CD8-positive, alpha-beta memory T cell (primary cell): ENCODE results near the gene ATRNL1. TPM values are rescaled to one million over a fixed set of nuclear protein-coding genes. Genes with fewer than 3 reads are reported as not detected.

ENCODE experiments used
- CTCF ChIA-PET: fragments of 350-600 bp; sonication (Branson Sonifier 250); formaldehyde crosslinking; loops from one replicate; lab custom pipeline; 2021; ENCODE audit warnings: antibody characterized with exemption; lab: Charles Lee
- POLR2A ChIA-PET: fragments of 350-600 bp; sonication (Branson Sonifier 250); formaldehyde crosslinking; loops from one replicate; lab custom pipeline; 2021; ENCODE audit warnings: antibody characterized with exemption; lab: Charles Lee
- DNase-seq, 5 donors: peaks; one replicate each; pipeline versions ENCODE4 v3.0.0 to v3.0.0-alpha.2; 2020 to 2022; ENCODE audit warnings: mixed read lengths in 1 of 5
- H3K27ac ChIP-seq: one replicate; pipeline ENCODE4 v1.7.0; 2013; ENCODE audit warnings: low read depth, mild to moderate bottlenecking, low read length, moderate library complexity
- H3K27me3 ChIP-seq: 2 replicates; pipeline ENCODE4 v1.7.0; 2013; ENCODE audit warnings: low read length, mild to moderate bottlenecking; ENCODE audit not compliant: insufficient read depth, poor library complexity, severe bottlenecking
- H3K36me3 ChIP-seq: 2 replicates; pipeline ENCODE4 v1.7.0; 2013; ENCODE audit warnings: mild to moderate bottlenecking, low read length, moderate library complexity; ENCODE audit not compliant: insufficient read depth
- H3K4me1 ChIP-seq: 2 replicates; pipeline ENCODE4 v1.7.0; 2013; ENCODE audit warnings: mild to moderate bottlenecking, low read length, moderate library complexity; ENCODE audit not compliant: insufficient read depth
- H3K4me3 ChIP-seq: 2 replicates; pipeline ENCODE4 v1.7.0; 2013; ENCODE audit warnings: mild to moderate bottlenecking, low read length
- H3K9me3 ChIP-seq: 2 replicates; pipeline ENCODE4 v1.7.0; 2013; ENCODE audit warnings: mild to moderate bottlenecking, low read length
- H3K27ac Mint-ChIP-seq, 8 donors: one replicate each; pipeline ENCODE4 v1.8.0; 2020 to 2021; ENCODE audit warnings: mixed read lengths in 8 of 8, mild to moderate bottlenecking in 6 of 8, inconsistent platforms in 3 of 8, moderate library complexity in 3 of 8
- H3K27me3 Mint-ChIP-seq, 2 donors: one replicate each; pipeline ENCODE4 v1.8.0; 2020 to 2021; ENCODE audit warnings: mixed read lengths in 2 of 2, mild to moderate bottlenecking in 1 of 2, moderate library complexity in 1 of 2
- H3K36me3 Mint-ChIP-seq, 3 donors: one replicate each; pipeline ENCODE4 v1.8.0; 2020 to 2021; ENCODE audit warnings: mixed read lengths in 3 of 3, inconsistent platforms in 1 of 3, mild to moderate bottlenecking in 1 of 3
- H3K4me1 Mint-ChIP-seq, 3 donors: one replicate each; pipeline ENCODE4 v1.8.0; 2020 to 2021; ENCODE audit warnings: mixed read lengths in 3 of 3, inconsistent platforms in 1 of 3, mild to moderate bottlenecking in 1 of 3
- H3K4me3 Mint-ChIP-seq, 7 donors: one replicate each; pipeline ENCODE4 v1.8.0; 2020 to 2021; ENCODE audit warnings: mixed read lengths in 7 of 7, mild to moderate bottlenecking in 6 of 7, moderate library complexity in 4 of 7, inconsistent platforms in 2 of 7
- H3K9me3 Mint-ChIP-seq, 5 donors: one replicate each; pipeline ENCODE4 v1.8.0; 2020 to 2022; ENCODE audit warnings: mixed read lengths in 5 of 5, mild to moderate bottlenecking in 3 of 5, moderate library complexity in 2 of 5, inconsistent platforms in 1 of 5
- polyA plus RNA-seq: library from polyadenylated mRNA; unstranded; fragments of 300-500 nt; fragmentation: Illumina TruSeq; gene quantifications from one replicate; pipeline ENCODE4 v1.2.3, GENCODE V29; 2021
- total RNA-seq, 2 experiments: library from RNA; stranded (reverse); gene quantifications; one replicate each; pipeline ENCODE4 v1.2.3, GENCODE V29; 2021

ATRNL1 gene
- total and polyA plus RNA-seq, 3 experiments from 2014 or later, result not detected

DNA sequence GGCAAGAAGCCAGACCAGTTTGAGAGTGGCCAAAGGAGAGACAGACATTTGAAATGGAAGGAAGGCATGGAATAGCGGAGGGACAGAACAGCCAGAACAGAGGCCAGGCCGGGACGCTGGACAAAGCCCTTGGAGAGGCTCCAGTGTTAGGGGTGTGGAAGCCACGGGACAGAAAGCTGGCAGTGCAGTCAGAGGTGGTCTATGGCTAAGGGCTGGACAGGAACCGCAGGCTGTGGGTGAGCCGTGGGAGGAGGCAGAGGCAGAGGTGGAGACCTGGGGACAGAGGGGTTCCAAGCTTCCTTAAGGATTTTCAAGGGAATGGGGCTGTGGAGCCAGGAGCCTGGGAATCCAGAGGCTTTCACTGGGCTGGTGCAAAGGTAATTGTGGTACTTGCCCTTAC is 878.8 kb downstream of the ATRNL1 start:
- H3K27ac ChIP-seq, result no peak overlapping the region
- H3K4me3 ChIP-seq, result no peak overlapping the region
- no peaks in the 10 kb centered on the region for H3K36me3 ChIP-seq
- Mint-ChIP-seq H3K4me3 (no peak overlapping the region), H3K4me1 (no peaks in the 10 kb centered on the region), H3K27ac (no peak overlapping the region), H3K9me3 (peaks cover 0 to 20% (median 9%) of the 10 kb centered on the region in 5 donors), H3K36me3 (no peaks in the 10 kb centered on the region), H3K27me3 (peaks cover 0 to 2% of the 10 kb centered on the region in 2 donors)
- ChIA-PET CTCF (no interaction called here), POLR2A (no interaction called here)
- H3K9me3 ChIP-seq, result no peaks in the 10 kb centered on the region
- no peak for DNase-seq
- H3K27me3 ChIP-seq, result no peaks in the 10 kb centered on the region
- no peaks in the 10 kb centered on the region for H3K4me1 ChIP-seq

DNA sequence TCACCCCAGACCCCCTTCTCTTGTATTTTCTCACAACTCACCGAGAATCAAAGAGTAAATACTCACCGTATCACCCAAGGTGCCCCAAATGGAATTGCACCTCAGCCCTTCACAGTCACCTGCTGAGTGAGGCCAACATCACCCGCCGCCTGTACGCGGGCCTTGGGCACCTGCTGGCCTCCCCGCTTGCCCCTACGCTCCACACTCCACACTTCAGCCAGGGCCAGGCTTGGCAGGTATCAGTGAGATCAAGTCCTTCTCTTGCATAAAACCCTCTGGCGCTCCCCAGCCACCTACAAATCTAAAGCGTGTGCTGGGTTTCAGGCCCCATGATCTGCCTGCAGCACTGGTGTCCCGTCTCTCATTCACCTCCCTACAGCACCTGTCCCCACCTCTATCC is 879.3 kb downstream of the ATRNL1 start:
- H3K27me3 Mint-ChIP-seq, result peaks cover 0 to 2% of the 10 kb centered on the region in 2 donors
- Histone ChIP-seq H3K36me3 (no peaks in the 10 kb centered on the region), H3K9me3 (no peaks in the 10 kb centered on the region), H3K27me3 (no peaks in the 10 kb centered on the region), H3K4me1 (no peaks in the 10 kb centered on the region), H3K27ac (no peak overlapping the region), H3K4me3 (no peak overlapping the region)
- no peaks in the 10 kb centered on the region for H3K36me3 Mint-ChIP-seq
- ChIA-PET CTCF (no interaction called here), POLR2A (no interaction called here)
- no peaks in the 10 kb centered on the region for H3K4me1 Mint-ChIP-seq
- no peak for DNase-seq
- no peak overlapping the region for H3K27ac Mint-ChIP-seq
- no peak overlapping the region for H3K4me3 Mint-ChIP-seq
- peaks cover 0 to 20% (median 9%) of the 10 kb centered on the region in 5 donors for H3K9me3 Mint-ChIP-seq

DNA sequence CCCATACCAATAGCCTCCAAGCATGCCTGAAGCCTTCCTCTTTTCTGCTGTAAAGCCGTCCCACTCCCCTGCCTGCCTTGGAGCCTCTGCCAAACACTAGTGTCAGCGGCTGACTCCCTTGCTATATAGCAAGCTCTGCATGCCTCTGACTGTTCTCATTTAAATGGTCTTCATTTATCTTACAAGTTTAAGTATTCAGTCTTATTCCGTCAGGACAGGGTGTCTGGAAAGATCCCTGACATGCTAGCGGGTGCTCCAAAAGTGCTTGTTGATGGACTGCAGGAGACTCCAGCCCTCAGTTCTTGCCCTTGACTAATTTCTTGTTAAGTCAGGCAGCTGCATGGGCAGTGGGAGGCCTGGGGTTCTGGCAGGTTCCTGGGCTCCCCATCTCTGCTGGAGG is 881.2 kb downstream of the ATRNL1 start:
- H3K4me3 Mint-ChIP-seq, result no peak overlapping the region
- no peak for DNase-seq
- H3K27ac ChIP-seq, result no peak overlapping the region
- no peaks in the 10 kb centered on the region for H3K27me3 ChIP-seq
- no peaks in the 10 kb centered on the region for H3K36me3 ChIP-seq
- H3K9me3 Mint-ChIP-seq, result peaks cover 0 to 18% (median 9%) of the 10 kb centered on the region in 5 donors
- peaks cover 0 to 2% of the 10 kb centered on the region in 2 donors for H3K27me3 Mint-ChIP-seq
- ChIA-PET POLR2A (no interaction called here), CTCF (no interaction called here)
- H3K4me1 Mint-ChIP-seq, result no peaks in the 10 kb centered on the region
- H3K4me3 ChIP-seq, result no peak overlapping the region
- no peaks in the 10 kb centered on the region for H3K4me1 ChIP-seq
- H3K27ac Mint-ChIP-seq, result peak overlapping the region in 1 of 8 donors; percentile 38
- no peaks in the 10 kb centered on the region for H3K9me3 ChIP-seq
- no peaks in the 10 kb centered on the region for H3K36me3 Mint-ChIP-seq

DNA sequence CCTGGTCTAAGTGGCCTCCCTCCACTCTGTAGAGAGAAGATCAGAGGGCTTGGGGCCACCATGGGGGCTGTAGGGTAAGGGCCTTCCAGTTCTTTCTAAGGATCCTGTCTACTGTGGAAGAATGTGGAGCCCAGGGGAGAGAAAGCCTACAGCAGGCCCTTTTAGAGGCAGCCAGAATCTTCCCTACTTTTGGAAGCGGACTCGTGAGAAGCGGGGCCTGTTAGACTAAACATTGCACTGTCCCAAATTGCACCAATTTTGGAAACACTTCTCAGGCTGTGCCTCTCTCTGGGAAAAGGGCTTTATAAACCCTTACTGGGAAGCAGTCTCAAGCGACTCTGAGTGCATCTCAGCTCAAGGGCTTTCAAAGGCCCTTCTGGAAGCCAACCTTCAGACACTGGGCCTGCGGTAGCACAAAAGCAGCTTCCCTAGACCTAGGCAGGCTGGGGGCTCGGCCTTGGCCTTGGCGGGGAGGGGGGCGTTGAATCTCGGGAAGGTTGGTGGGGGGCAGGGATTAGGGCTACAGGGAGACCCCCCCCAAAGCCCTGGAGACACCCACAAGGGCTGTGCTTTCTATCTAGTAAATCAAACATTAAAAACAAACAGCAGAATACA is 881.8 kb downstream of the ATRNL1 start:
- Mint-ChIP-seq H3K27ac (no peak overlapping the region), H3K4me3 (no peak overlapping the region), H3K9me3 (peaks cover 0 to 18% (median 11%) of the 10 kb centered on the region in 5 donors), H3K36me3 (no peaks in the 10 kb centered on the region), H3K27me3 (peaks cover 0 to 2% of the 10 kb centered on the region in 2 donors), H3K4me1 (no peaks in the 10 kb centered on the region)
- H3K9me3 ChIP-seq, result no peaks in the 10 kb centered on the region
- POLR2A ChIA-PET, result no interaction called here
- no peaks in the 10 kb centered on the region for H3K36me3 ChIP-seq
- H3K27ac ChIP-seq, result no peak overlapping the region
- CTCF ChIA-PET, result no interaction called here
- no peak for DNase-seq
- no peaks in the 10 kb centered on the region for H3K27me3 ChIP-seq
- H3K4me1 ChIP-seq, result no peaks in the 10 kb centered on the region
- H3K4me3 ChIP-seq, result no peak overlapping the region

DNA sequence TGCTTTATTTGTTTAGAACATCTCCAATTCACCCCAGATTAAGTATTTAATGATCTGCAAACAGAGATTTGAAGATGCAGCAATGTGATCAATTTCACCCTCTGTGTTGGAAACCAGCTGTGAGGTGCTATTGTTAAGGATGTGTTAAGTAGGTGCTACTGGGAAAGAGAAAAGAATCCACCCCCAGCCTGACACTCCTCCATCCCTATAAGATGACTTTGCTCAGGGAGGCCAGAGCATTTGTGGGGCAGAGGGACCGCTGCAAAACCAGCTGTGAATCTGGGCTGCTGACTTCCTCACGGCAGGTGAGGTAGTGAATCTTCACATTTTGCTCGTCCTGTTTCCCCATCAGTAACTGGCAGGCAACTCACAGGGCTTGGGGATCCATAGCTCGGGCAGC is 882.3 kb downstream of the ATRNL1 start:
- Mint-ChIP-seq H3K27me3 (peaks cover 0 to 2% of the 10 kb centered on the region in 2 donors), H3K4me1 (no peaks in the 10 kb centered on the region), H3K36me3 (no peaks in the 10 kb centered on the region), H3K9me3 (peaks cover 0 to 18% (median 11%) of the 10 kb centered on the region in 5 donors), H3K4me3 (no peak overlapping the region), H3K27ac (no peak overlapping the region)
- no peaks in the 10 kb centered on the region for H3K27me3 ChIP-seq
- ChIA-PET POLR2A (no interaction called here), CTCF (no interaction called here)
- H3K4me1 ChIP-seq, result no peaks in the 10 kb centered on the region
- no peak for DNase-seq
- no peaks in the 10 kb centered on the region for H3K9me3 ChIP-seq
- no peak overlapping the region for H3K27ac ChIP-seq
- H3K36me3 ChIP-seq, result no peaks in the 10 kb centered on the region
- H3K4me3 ChIP-seq, result no peak overlapping the region

DNA sequence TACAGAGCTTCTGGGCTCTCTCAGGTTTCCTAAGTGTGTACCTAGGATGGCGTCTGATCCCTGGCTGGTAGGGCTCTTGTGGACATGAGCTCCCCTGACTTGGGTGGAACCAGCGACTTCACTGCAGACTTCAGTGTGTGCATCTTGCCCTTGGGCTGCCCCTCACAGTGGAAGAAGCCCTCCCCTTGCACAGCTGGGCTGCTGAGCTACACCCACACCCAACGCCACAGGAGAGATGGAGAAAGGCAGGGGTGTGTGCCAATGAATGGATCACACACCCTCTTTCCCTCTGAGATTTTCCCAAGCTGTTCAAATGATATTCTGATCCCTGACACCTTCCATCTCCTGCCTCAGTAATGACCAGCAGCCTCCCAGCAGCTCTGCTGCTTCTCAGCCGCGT is 883.2 kb downstream of the ATRNL1 start:
- no peak overlapping the region for H3K27ac Mint-ChIP-seq
- no peaks in the 10 kb centered on the region for H3K36me3 ChIP-seq
- ChIA-PET CTCF (no interaction called here), POLR2A (no interaction called here)
- H3K4me3 ChIP-seq, result no peak overlapping the region
- no peaks in the 10 kb centered on the region for H3K4me1 Mint-ChIP-seq
- no peak overlapping the region for H3K4me3 Mint-ChIP-seq
- no peaks in the 10 kb centered on the region for H3K36me3 Mint-ChIP-seq
- peaks cover 0 to 2% of the 10 kb centered on the region in 2 donors for H3K27me3 Mint-ChIP-seq
- H3K27me3 ChIP-seq, result no peaks in the 10 kb centered on the region
- H3K9me3 Mint-ChIP-seq, result peaks cover 0 to 16% (median 10%) of the 10 kb centered on the region in 5 donors
- H3K4me1 ChIP-seq, result no peaks in the 10 kb centered on the region
- no peak overlapping the region for H3K27ac ChIP-seq
- no peak for DNase-seq
- H3K9me3 ChIP-seq, result no peaks in the 10 kb centered on the region

DNA sequence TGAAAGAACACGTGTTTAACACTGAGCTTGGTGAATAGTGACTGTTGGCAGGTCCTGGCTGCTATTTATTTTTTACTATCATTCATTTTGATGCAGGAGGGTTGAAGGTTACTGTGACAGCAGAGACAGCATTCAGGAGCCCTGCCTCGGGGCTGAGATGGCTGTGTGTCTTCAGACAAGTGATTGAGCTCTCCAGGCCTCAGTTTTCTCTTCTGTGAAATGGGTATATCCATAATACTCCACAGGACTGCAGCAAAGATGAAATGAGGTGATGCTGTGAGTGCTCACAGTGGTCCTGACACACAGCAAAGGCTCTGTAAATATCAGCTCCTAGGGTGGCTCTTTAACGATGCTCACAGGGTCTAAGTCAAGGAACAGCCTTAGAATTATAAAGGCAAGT is 884.7 kb downstream of the ATRNL1 start:
- Histone ChIP-seq H3K4me3 (no peak overlapping the region), H3K4me1 (no peaks in the 10 kb centered on the region), H3K27me3 (no peaks in the 10 kb centered on the region), H3K27ac (no peak overlapping the region), H3K36me3 (no peaks in the 10 kb centered on the region), H3K9me3 (no peaks in the 10 kb centered on the region)
- no peaks in the 10 kb centered on the region for H3K4me1 Mint-ChIP-seq
- no peak overlapping the region for H3K27ac Mint-ChIP-seq
- POLR2A ChIA-PET, result no interaction called here
- H3K27me3 Mint-ChIP-seq, result peaks cover 0 to 2% of the 10 kb centered on the region in 2 donors
- CTCF ChIA-PET, result no interaction called here
- H3K4me3 Mint-ChIP-seq, result no peak overlapping the region
- H3K9me3 Mint-ChIP-seq, result peaks cover 0 to 12% (median 7%) of the 10 kb centered on the region in 5 donors
- DNase-seq, result no peak
- H3K36me3 Mint-ChIP-seq, result no peaks in the 10 kb centered on the region

DNA sequence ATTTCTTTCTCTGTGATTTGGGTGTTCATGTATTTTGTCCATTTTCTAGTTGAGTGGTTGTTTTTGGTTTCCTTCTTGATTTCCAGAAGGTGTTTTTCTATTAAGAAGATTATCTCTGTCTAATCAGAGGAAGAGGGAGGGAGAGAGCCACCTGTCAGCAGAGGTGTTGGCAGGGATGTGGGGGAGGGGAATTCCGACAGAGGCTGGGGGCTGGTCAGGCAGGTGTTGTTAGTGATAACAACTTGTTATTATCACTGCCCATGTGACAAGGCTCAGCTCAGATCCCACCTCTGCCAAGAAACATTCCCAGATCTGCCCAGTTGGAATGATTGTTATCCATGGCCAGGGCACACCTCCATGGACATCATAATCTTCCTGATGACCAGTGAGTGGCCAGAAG is 886.4 kb downstream of the ATRNL1 start:
- Mint-ChIP-seq H3K27ac (no peak overlapping the region), H3K4me3 (no peak overlapping the region), H3K9me3 (peaks cover 5 to 10% (median 6%) of the 10 kb centered on the region in 5 donors), H3K36me3 (no peaks in the 10 kb centered on the region), H3K27me3 (peaks cover 0 to 2% of the 10 kb centered on the region in 2 donors), H3K4me1 (no peaks in the 10 kb centered on the region)
- Histone ChIP-seq H3K27me3 (no peaks in the 10 kb centered on the region), H3K36me3 (no peaks in the 10 kb centered on the region), H3K4me3 (no peak overlapping the region), H3K4me1 (no peaks in the 10 kb centered on the region), H3K9me3 (no peaks in the 10 kb centered on the region), H3K27ac (no peak overlapping the region)
- DNase-seq, result no peak
- POLR2A ChIA-PET, result no interaction called here
- CTCF ChIA-PET, result no interaction called here
